ENCODE data around the gene UNK.

DNA sequence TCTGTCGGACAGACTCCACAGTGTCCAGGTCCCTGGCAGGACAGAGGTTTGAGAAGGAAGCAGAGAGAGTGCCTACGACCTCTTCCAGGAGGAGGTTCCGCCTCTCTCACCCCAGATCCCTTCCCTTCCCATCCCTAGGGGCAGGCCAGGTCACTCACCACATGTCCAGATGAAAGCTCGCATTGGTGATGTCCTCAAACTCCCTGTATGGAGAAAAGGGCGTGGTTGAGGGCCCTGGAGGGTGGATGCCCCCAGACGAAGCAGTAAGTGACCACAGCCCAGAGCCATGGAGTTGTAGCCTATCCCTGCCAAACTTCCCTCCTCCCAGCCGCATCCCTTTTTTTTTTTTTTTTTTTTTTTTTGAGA lies 56.2 kb downstream of the UNK start:
- TF ChIP-seq POLR2AphosphoS5 (IDR thresholded peaks at IDR 0.05; ENCODE audit: insufficient read depth, low read depth, low read length) (no peak), POLR2A (IDR thresholded peaks at IDR 0.05; ENCODE audit: low read depth, low read length) (no peak), MYC (IDR thresholded peaks at IDR 0.05; ENCODE audit: low read depth, low read length) (no peak), MAX (IDR thresholded peaks at IDR 0.05; ENCODE audit: insufficient read depth, insufficient read length) (no peak), FOS (IDR thresholded peaks at IDR 0.05; ENCODE audit: borderline replicate concordance, insufficient read depth, low read length) (no peak)
- TF ChIP-seq, protein P1, sequence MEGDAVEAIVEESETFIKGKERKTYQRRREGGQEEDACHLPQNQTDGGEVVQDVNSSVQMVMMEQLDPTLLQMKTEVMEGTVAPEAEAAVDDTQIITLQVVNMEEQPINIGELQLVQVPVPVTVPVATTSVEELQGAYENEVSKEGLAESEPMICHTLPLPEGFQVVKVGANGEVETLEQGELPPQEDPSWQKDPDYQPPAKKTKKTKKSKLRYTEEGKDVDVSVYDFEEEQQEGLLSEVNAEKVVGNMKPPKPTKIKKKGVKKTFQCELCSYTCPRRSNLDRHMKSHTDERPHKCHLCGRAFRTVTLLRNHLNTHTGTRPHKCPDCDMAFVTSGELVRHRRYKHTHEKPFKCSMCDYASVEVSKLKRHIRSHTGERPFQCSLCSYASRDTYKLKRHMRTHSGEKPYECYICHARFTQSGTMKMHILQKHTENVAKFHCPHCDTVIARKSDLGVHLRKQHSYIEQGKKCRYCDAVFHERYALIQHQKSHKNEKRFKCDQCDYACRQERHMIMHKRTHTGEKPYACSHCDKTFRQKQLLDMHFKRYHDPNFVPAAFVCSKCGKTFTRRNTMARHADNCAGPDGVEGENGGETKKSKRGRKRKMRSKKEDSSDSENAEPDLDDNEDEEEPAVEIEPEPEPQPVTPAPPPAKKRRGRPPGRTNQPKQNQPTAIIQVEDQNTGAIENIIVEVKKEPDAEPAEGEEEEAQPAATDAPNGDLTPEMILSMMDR (IDR thresholded peaks at IDR 0.05; ENCODE audit: extremely low read depth in 1 of 2, insufficient read depth in 1 of 2, low read depth in 1 of 2, low read length in 2 of 2) = no peak
